OCI-LY1 (cell line): ENCODE measurements around the gene MTERF1.

ENCODE experiments used
- EZH2 ChIP-seq: fragments of 200-600 bp; sonication (generic), shearing (Covaris generic); IDR thresholded peaks from 2 replicates; pipeline ENCODE4 v1.8.0; 2017; ENCODE audit warnings: borderline replicate concordance, mixed run types, mild to moderate bottlenecking, antibody characterized with exemption, low read length, moderate library complexity, mixed read lengths
- TF ChIP-seq, protein P1 (sequence below): fragments of 200-600 bp; sonication (generic), shearing (Covaris generic); IDR thresholded peaks from 2 replicates; pipeline ENCODE4 v1.5.1; 2017; ENCODE audit warnings: mild to moderate bottlenecking, antibody characterized with exemption, low read length, moderate library complexity, mixed read lengths

DNA sequence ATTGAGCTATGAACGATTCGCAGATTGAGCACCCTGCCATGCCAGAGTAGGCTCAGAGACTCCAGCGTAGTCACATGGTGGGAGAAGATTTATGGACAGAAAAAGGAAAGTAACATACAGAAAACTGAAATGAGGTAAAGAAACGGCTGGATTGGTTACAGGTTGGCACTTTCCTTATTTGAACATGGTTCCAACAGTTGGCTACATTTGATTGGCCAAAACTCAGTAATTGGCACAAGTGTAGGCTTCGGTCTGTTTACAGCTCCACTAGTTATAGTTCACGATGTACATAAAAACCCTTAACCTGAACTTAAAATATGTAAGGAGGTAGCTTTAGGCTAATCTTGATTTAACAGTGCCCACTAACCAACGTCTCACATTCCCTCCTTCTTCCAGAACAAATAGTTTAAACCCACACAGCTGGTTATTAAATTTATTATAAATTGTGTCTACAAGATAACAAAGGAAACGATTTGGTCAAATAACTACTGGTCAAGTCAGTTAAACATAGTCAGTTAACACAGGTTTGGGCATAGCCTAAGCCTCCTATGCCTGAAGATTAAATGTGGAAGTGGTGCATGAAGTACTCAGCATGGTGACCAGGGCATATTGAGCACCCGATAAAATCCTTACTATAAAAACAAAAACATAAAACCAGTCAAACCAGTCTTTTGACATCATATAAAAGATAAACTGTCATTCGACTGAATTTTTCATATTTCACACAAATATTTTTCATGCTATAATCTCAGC, 17.9 kb upstream of the MTERF1 start:
- TF ChIP-seq, protein P1, sequence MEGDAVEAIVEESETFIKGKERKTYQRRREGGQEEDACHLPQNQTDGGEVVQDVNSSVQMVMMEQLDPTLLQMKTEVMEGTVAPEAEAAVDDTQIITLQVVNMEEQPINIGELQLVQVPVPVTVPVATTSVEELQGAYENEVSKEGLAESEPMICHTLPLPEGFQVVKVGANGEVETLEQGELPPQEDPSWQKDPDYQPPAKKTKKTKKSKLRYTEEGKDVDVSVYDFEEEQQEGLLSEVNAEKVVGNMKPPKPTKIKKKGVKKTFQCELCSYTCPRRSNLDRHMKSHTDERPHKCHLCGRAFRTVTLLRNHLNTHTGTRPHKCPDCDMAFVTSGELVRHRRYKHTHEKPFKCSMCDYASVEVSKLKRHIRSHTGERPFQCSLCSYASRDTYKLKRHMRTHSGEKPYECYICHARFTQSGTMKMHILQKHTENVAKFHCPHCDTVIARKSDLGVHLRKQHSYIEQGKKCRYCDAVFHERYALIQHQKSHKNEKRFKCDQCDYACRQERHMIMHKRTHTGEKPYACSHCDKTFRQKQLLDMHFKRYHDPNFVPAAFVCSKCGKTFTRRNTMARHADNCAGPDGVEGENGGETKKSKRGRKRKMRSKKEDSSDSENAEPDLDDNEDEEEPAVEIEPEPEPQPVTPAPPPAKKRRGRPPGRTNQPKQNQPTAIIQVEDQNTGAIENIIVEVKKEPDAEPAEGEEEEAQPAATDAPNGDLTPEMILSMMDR, result no peak
- no peak for TF ChIP-seq EZH2
